CD4-positive, CD25-positive, alpha-beta regulatory T cell (primary cell): ENCODE measurements around the gene OR56A1. TPM values are rescaled to one million over a fixed set of nuclear protein-coding genes. Genes with fewer than 3 reads are reported as not detected.

Experiments
- ATAC-seq, 2 donors: fragments of 150-1000 bp; cut with Tn5 transposase; one replicate each; pipeline ENCODE4 v1.10.0; 2021; ENCODE audit warnings: low read depth in 2 of 2, moderate number of reproducible peaks in 2 of 2, moderate library complexity in 1 of 2
- DNase-seq, 3 donors: peaks; one replicate each; pipeline versions ENCODE4 v3.0.0 to v3.0.0-alpha.2; 2012 to 2022; ENCODE audit warnings: mixed read lengths in 1 of 3
- H3K27ac ChIP-seq: one replicate; pipeline ENCODE4 v1.7.0; 2013; ENCODE audit warnings: mild to moderate bottlenecking, low read length; ENCODE audit not compliant: insufficient read depth, poor library complexity, severe bottlenecking
- H3K27me3 ChIP-seq: one replicate; pipeline ENCODE4 v1.7.0; 2013; ENCODE audit warnings: low read length; ENCODE audit not compliant: control insufficient read depth, insufficient read depth
- H3K36me3 ChIP-seq: one replicate; pipeline ENCODE4 v1.7.0; 2013; ENCODE audit warnings: mild to moderate bottlenecking, low read length, moderate library complexity; ENCODE audit not compliant: control insufficient read depth, insufficient read depth
- H3K4me1 ChIP-seq: 2 replicates; pipeline ENCODE4 v1.7.0; 2013; ENCODE audit warnings: mild to moderate bottlenecking, low read length; ENCODE audit not compliant: insufficient read depth, control insufficient read depth, poor library complexity, severe bottlenecking
- H3K4me3 ChIP-seq: one replicate; pipeline ENCODE4 v1.7.0; 2013; ENCODE audit warnings: low read depth, mild to moderate bottlenecking, low read length, moderate library complexity
- H3K9me3 ChIP-seq, 2 experiments: 1 replicate in 1 of 2; 2 replicates in 1 of 2; pipeline ENCODE4 v1.7.0; 2013; ENCODE audit warnings: low read length in 2 of 2, mild to moderate bottlenecking in 1 of 2, moderate library complexity in 1 of 2; ENCODE audit not compliant: control insufficient read depth in 2 of 2
- H3K27ac Mint-ChIP-seq, 3 donors: one replicate each; pipeline ENCODE4 v1.8.0; 2020 to 2022; ENCODE audit warnings: mild to moderate bottlenecking in 3 of 3, mixed read lengths in 3 of 3, moderate library complexity in 2 of 3
- H3K27me3 Mint-ChIP-seq: one replicate; pipeline ENCODE4 v1.8.0; 2022; ENCODE audit warnings: mild to moderate bottlenecking, mixed read lengths
- H3K36me3 Mint-ChIP-seq: one replicate; pipeline ENCODE4 v1.8.0; 2020; ENCODE audit warnings: mixed read lengths
- H3K4me1 Mint-ChIP-seq, 4 donors: one replicate each; pipeline ENCODE4 v1.8.0; 2020 to 2022; ENCODE audit warnings: mixed read lengths in 4 of 4, mild to moderate bottlenecking in 1 of 4
- H3K4me3 Mint-ChIP-seq, 4 donors: one replicate each; pipeline ENCODE4 v1.8.0; 2020 to 2022; ENCODE audit warnings: mild to moderate bottlenecking in 4 of 4, mixed read lengths in 4 of 4, moderate library complexity in 3 of 4
- H3K9me3 Mint-ChIP-seq, 7 donors: one replicate each; pipeline ENCODE4 v1.8.0; 2020 to 2022; ENCODE audit warnings: mixed read lengths in 7 of 7, mild to moderate bottlenecking in 3 of 7, moderate library complexity in 2 of 7
- polyA plus RNA-seq, 4 donors: library from polyadenylated mRNA; unstranded; fragments of 300-500 nt; fragmentation: Illumina TruSeq; gene quantifications; one replicate each; pipeline ENCODE4 v1.2.3, GENCODE V29; 2021
- total RNA-seq: library from RNA; stranded (reverse); gene quantifications from one replicate; pipeline ENCODE4 v1.2.3, GENCODE V29; 2022

Gene OR56A1
- total and polyA plus RNA-seq, 5 donors from 2014 or later, result not detected

DNA sequence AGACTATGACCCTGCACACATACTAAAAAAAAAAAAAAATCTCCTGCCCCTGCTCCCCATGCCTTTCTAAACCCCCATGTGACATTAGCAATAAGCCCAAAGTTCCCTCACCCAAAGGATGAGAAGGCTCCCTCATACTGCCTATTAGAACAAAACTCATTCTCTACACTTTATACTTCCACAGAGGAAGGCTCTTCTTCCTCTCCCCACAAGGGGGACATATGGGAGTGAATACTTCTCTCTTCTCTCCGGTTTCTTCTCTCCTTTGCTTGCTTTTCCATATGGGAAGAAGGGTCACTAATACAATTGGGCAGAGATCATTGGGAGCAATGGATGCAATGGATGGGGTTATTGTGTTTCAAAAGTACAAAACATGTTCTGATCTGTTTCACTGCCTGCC, 47.1 kb downstream of the OR56A1 start:
- H3K9me3 Mint-ChIP-seq, result peaks cover 0 to 10% (median 4%) of the 10 kb centered on the region in 7 donors
- Histone ChIP-seq H3K27ac (no peak overlapping the region), H3K4me3 (no peak overlapping the region), H3K9me3 (no peaks in the 10 kb centered on the region), H3K36me3 (no peaks in the 10 kb centered on the region), H3K4me1 (no peaks in the 10 kb centered on the region), H3K27me3 (no peaks in the 10 kb centered on the region)
- no peak overlapping the region for H3K27ac Mint-ChIP-seq
- no peaks in the 10 kb centered on the region for H3K36me3 Mint-ChIP-seq
- H3K4me1 Mint-ChIP-seq, result no peaks in the 10 kb centered on the region
- ATAC-seq, result no peak
- H3K27me3 Mint-ChIP-seq, result peaks cover 18% of the 10 kb centered on the region
- DNase-seq, result no peak
- no peak overlapping the region for H3K4me3 Mint-ChIP-seq

DNA sequence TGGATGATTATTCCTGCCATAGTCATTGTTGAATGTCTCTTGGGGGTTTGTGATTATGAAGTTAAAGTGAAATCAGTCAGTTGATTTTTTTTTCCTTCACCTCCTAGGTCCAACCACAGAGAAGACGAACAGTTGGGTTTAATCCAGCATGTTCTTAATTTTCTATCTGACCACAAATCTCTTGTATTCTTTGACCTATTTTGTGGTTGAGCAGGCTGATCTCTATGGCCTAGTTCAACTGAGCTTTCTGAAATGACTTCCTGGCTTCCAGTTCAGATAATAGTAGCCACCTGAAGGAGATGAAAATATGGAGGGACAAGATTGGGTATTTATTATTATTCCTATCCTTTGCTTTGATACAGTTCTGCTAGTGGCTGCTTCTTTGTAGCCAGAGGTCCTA, 57.0 kb downstream of the OR56A1 start:
- Histone ChIP-seq H3K4me1 (no peaks in the 10 kb centered on the region), H3K4me3 (no peak overlapping the region), H3K36me3 (no peaks in the 10 kb centered on the region), H3K27ac (no peak overlapping the region), H3K27me3 (peaks cover 3% of the 10 kb centered on the region), H3K9me3 (no peaks in the 10 kb centered on the region)
- no peak overlapping the region for H3K4me3 Mint-ChIP-seq
- H3K27me3 Mint-ChIP-seq, result no peaks in the 10 kb centered on the region
- peaks cover 0 to 6% (median 2%) of the 10 kb centered on the region in 7 donors for H3K9me3 Mint-ChIP-seq
- H3K36me3 Mint-ChIP-seq, result no peaks in the 10 kb centered on the region
- no peak overlapping the region for H3K27ac Mint-ChIP-seq
- no peaks in the 10 kb centered on the region for H3K4me1 Mint-ChIP-seq
- DNase-seq (no peak), ATAC-seq (no peak)

Other genes starting within 250 kb of the OR56A1 start
- gene OR52N5, start 247.4 kb downstream of the OR56A1 start, total RNA-seq, result not detected
- gene OR52N5, start 247.4 kb downstream of the OR56A1 start, polyA plus RNA-seq, result not detected
- not detected for gene OR52N1, start 239.5 kb downstream of the OR56A1 start, total RNA-seq
- not detected for gene OR52N1, start 239.5 kb downstream of the OR56A1 start, polyA plus RNA-seq
- gene OR52N2, start 221.8 kb downstream of the OR56A1 start, total RNA-seq, result not detected
- not detected for gene OR52N2, start 221.8 kb downstream of the OR56A1 start, polyA plus RNA-seq
- gene OR52E6, start 188.9 kb downstream of the OR56A1 start, total RNA-seq, result not detected
- not detected for gene OR52E6, start 188.9 kb downstream of the OR56A1 start, polyA plus RNA-seq
- not detected for gene OR52E8, start 173.1 kb downstream of the OR56A1 start, total RNA-seq
- not detected for gene OR52E8, start 173.1 kb downstream of the OR56A1 start, polyA plus RNA-seq
- gene OR52E4, start 150.1 kb downstream of the OR56A1 start, total RNA-seq, result not detected
- not detected for gene OR52E4, start 150.1 kb downstream of the OR56A1 start, polyA plus RNA-seq
- gene OR52E5, start 137.6 kb downstream of the OR56A1 start, total RNA-seq, result not detected
- not detected for gene OR52E5, start 137.6 kb downstream of the OR56A1 start, polyA plus RNA-seq
- not detected for gene OR56A3, start 88.5 kb downstream of the OR56A1 start, total RNA-seq
- gene OR56A3, start 88.5 kb downstream of the OR56A1 start, polyA plus RNA-seq, result not detected
- gene OR56A5, start 62.3 kb downstream of the OR56A1 start, total RNA-seq, result not detected
- gene OR56A5, start 62.3 kb downstream of the OR56A1 start, polyA plus RNA-seq, result not detected
- not detected for gene OR52L1, start 43.8 kb downstream of the OR56A1 start, total RNA-seq
- not detected for gene OR52L1, start 43.8 kb downstream of the OR56A1 start, polyA plus RNA-seq
- gene OR56A4, start 23.8 kb downstream of the OR56A1 start, total RNA-seq, result not detected
- gene OR56A4, start 23.8 kb downstream of the OR56A1 start, polyA plus RNA-seq, result not detected
- gene OR56B4, start 76.9 kb upstream of the OR56A1 start, total RNA-seq, result not detected
- under 1 TPM in 1 of 4 donors, not detected in 3; 0.22 TPM for gene OR56B4, start 76.9 kb upstream of the OR56A1 start, polyA plus RNA-seq
- not detected for gene OR52B2, start 139.6 kb upstream of the OR56A1 start, total RNA-seq
- gene OR52B2, start 139.6 kb upstream of the OR56A1 start, polyA plus RNA-seq, result not detected
- not detected for gene OR52W1, start 168.5 kb upstream of the OR56A1 start, total RNA-seq
- not detected for gene OR52W1, start 168.5 kb upstream of the OR56A1 start, polyA plus RNA-seq
- not detected for gene C11orf42, start 174.8 kb upstream of the OR56A1 start, total RNA-seq
- gene C11orf42, start 174.8 kb upstream of the OR56A1 start, polyA plus RNA-seq, result not detected
- 30.7 TPM for gene FHIP1B, start 203.9 kb upstream of the OR56A1 start, total RNA-seq
- 10 to 100 TPM; 10.2 to 12.5 (median 10.3) TPM for gene FHIP1B, start 203.9 kb upstream of the OR56A1 start, polyA plus RNA-seq
- gene CNGA4, start 208.3 kb upstream of the OR56A1 start, total RNA-seq, result 0.20 TPM
- not detected for gene CNGA4, start 208.3 kb upstream of the OR56A1 start, polyA plus RNA-seq
- not detected for gene CCKBR, start 229.1 kb upstream of the OR56A1 start, total RNA-seq
- gene CCKBR, start 229.1 kb upstream of the OR56A1 start, polyA plus RNA-seq, result not detected